HEK293 (cell line): Measurements from ENCODE around the gene PHLDB1.

Experiments
- CTCF ChIA-PET: fragments of 350-600 bp; formaldehyde crosslinking; extraction: SDS; loops from one replicate; lab custom pipeline; 2021; ENCODE audit warnings: antibody characterized with exemption; lab: Yijun Ruan, JAX
- POLR2A ChIA-PET: fragments of 300-600 bp; formaldehyde crosslinking; extraction: SDS; loops from one replicate; lab custom pipeline; 2020; ENCODE audit warnings: antibody characterized with exemption, inconsistent platforms; lab: Yijun Ruan, JAX
- H3K27ac ChIP-seq: fragments of 200-500 bp; sonication (Bioruptor generic); 2 replicates; pipeline ENCODE4 v1.5.1; 2014; ENCODE audit warnings: low read depth, low read length, control low read depth, inconsistent platforms; ENCODE audit errors: extremely low read depth
- H3K36me3 ChIP-seq, 2 experiments: fragments of 200-500 bp in 1 of 2; sonication (Bioruptor generic) in 1 of 2; 1 replicate in 1 of 2; 2 replicates in 1 of 2; pipeline ENCODE4 v1.5.1; 2014 to 2017; ENCODE audit warnings: inconsistent platforms in 2 of 2, low read length in 2 of 2; ENCODE audit not compliant: control insufficient read depth in 2 of 2, insufficient read depth in 1 of 2
- H3K4me1 ChIP-seq: fragments of 200-500 bp; sonication (Bioruptor generic); 2 replicates; pipeline ENCODE4 v1.5.1; 2014; ENCODE audit warnings: mild to moderate bottlenecking, low read length, inconsistent platforms; ENCODE audit not compliant: control insufficient read depth, insufficient read depth
- H3K4me3 ChIP-seq: 2 replicates; pipeline ENCODE4 v1.5.1; 2011; ENCODE audit warnings: low read depth, mild to moderate bottlenecking, control low read depth, low read length, moderate library complexity
- H3K9me3 ChIP-seq: fragments of 200-500 bp; sonication (Bioruptor generic); 2 replicates; pipeline ENCODE4 v1.5.1; 2014; ENCODE audit warnings: low read depth, low read length, inconsistent platforms; ENCODE audit not compliant: control insufficient read depth, insufficient read depth
- PRDM1 ChIP-seq: fragments of 450-650 bp; formaldehyde crosslinking; IDR thresholded peaks from 2 replicates; pipeline ENCODE4; 2016; ENCODE audit warnings: missing biosample characterization, missing genetic modification characterization
- SP2 ChIP-seq: fragments of 450-650 bp; formaldehyde crosslinking; IDR thresholded peaks from 2 replicates; pipeline ENCODE4 v1.5.1; 2016; ENCODE audit warnings: missing biosample characterization, missing genetic modification characterization
- ZBTB48 ChIP-seq: fragments of 450-650 bp; formaldehyde crosslinking; IDR thresholded peaks from 2 replicates; pipeline ENCODE4 v1.5.1; 2016; ENCODE audit warnings: missing biosample characterization, missing genetic modification characterization
- ZBTB7A ChIP-seq: fragments of 450-650 bp; formaldehyde crosslinking; IDR thresholded peaks from 2 replicates; pipeline ENCODE4 v1.5.1; 2016; ENCODE audit warnings: low read depth, missing biosample characterization, missing genetic modification characterization
- ZFHX2 ChIP-seq: fragments of 450-650 bp; formaldehyde crosslinking; conservative IDR thresholded peaks from 2 replicates; pipeline ENCODE4 v1.5.1; 2016; ENCODE audit warnings: missing biosample characterization, missing genetic modification characterization
- ZFP37 ChIP-seq: fragments of 450-650 bp; formaldehyde crosslinking; IDR thresholded peaks from 2 replicates; pipeline ENCODE4 v1.5.1; 2016; ENCODE audit warnings: missing biosample characterization, missing genetic modification characterization
- ZNF132 ChIP-seq: fragments of 450-650 bp; formaldehyde crosslinking; IDR thresholded peaks from 2 replicates; pipeline ENCODE4 v1.5.1; 2017; ENCODE audit warnings: missing biosample characterization, missing genetic modification characterization, borderline replicate concordance
- ZNF175 ChIP-seq: fragments of 450-650 bp; formaldehyde crosslinking; IDR thresholded peaks from 2 replicates; pipeline ENCODE4 v1.5.1; 2016; ENCODE audit warnings: missing biosample characterization, missing genetic modification characterization
- ZNF2 ChIP-seq: fragments of 450-650 bp; formaldehyde crosslinking; IDR thresholded peaks from 2 replicates; pipeline ENCODE4 v1.5.1; 2016; ENCODE audit warnings: missing biosample characterization, missing genetic modification characterization
- ZNF202 ChIP-seq: fragments of 450-650 bp; formaldehyde crosslinking; IDR thresholded peaks from 2 replicates; pipeline ENCODE4 v1.5.1; 2016; ENCODE audit warnings: missing biosample characterization, missing genetic modification characterization, borderline replicate concordance
- ZNF223 ChIP-seq: fragments of 450-650 bp; formaldehyde crosslinking; IDR thresholded peaks from 2 replicates; pipeline ENCODE4 v1.5.1; 2016; ENCODE audit warnings: missing biosample characterization, missing genetic modification characterization
- ZNF23 ChIP-seq: fragments of 450-650 bp; formaldehyde crosslinking; IDR thresholded peaks from 2 replicates; pipeline ENCODE4 v1.5.1; 2016; ENCODE audit warnings: missing biosample characterization, missing genetic modification characterization, borderline replicate concordance
- ZNF239 ChIP-seq: fragments of 450-650 bp; formaldehyde crosslinking; IDR thresholded peaks from 2 replicates; pipeline ENCODE4 v1.5.1; 2016; ENCODE audit warnings: missing biosample characterization, missing genetic modification characterization
- ZNF391 ChIP-seq: fragments of 450-650 bp; formaldehyde crosslinking; IDR thresholded peaks from 2 replicates; pipeline ENCODE4 v1.5.1; 2016; ENCODE audit warnings: low read depth, missing biosample characterization, missing genetic modification characterization, borderline replicate concordance
- ZNF544 ChIP-seq: fragments of 450-650 bp; formaldehyde crosslinking; IDR thresholded peaks from 2 replicates; pipeline ENCODE4 v1.5.0; 2017; ENCODE audit warnings: missing biosample characterization, missing genetic modification characterization
- ZNF791 ChIP-seq: fragments of 450-650 bp; formaldehyde crosslinking; IDR thresholded peaks from 2 replicates; pipeline ENCODE4 v1.5.1; 2016; ENCODE audit warnings: missing biosample characterization, missing genetic modification characterization
- ZNF843 ChIP-seq: fragments of 450-650 bp; formaldehyde crosslinking; IDR thresholded peaks from 2 replicates; pipeline ENCODE4 v1.5.1; 2016; ENCODE audit warnings: missing biosample characterization, missing genetic modification characterization
- TF ChIP-seq, protein P1 (sequence below): fragments of 450-650 bp; formaldehyde crosslinking; IDR thresholded peaks from 2 replicates; pipeline ENCODE4 v1.5.1; 2016; ENCODE audit warnings: missing biosample characterization, missing genetic modification characterization
- TF ChIP-seq, protein P2 (sequence below): fragments of 450-650 bp; formaldehyde crosslinking; IDR thresholded peaks from 2 replicates; pipeline ENCODE4 v1.5.1; 2016; ENCODE audit warnings: missing biosample characterization, missing genetic modification characterization
- TF ChIP-seq, protein P3 (sequence below): fragments of 450-650 bp; formaldehyde crosslinking; IDR thresholded peaks from 2 replicates; pipeline ENCODE4 v1.5.1; 2016; ENCODE audit warnings: missing biosample characterization, missing genetic modification characterization, borderline replicate concordance

PHLDB1 gene

DNA sequence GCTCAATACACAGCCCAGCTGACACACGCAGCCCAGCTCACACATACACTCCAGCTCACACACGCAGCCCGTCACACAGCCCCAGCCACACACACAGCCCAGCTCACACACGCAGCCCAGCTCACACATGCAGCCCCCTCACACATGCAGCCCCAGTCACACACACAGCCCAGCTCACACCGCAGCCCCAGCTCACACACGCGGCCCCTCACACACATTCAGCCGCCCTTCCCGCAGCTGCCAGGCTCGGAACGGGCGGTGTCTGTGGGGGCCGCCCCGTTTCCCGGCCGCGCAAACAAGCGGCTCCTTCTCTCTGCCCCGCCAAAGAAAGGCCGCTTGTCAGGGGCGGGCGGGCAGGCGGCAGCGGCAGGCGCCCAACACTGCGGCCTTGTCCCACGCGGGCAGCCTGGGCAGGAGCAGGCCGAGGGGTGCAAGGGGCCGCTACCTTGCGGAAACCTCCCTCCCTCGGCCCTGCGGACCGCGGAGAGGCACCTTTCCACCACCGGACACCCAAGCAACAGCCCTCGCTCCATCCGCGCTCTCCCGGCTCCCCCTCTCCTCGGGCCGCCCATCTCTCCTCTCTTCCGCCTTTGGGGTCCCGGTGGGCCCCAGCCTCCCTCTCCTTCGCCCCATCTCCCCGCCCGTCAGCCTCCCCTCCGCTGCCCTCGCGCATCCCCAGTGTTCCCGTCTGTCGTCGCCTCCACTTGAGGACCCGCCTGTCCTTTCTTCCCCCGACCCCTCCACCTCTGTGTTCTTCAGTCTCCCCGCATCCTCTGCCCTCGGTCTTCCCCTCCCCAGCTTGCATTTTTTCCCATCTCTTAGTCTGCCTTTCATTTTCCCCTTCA is 2.2 kb downstream of the PHLDB1 start:
- H3K4me1 ChIP-seq, result no peaks in the 10 kb centered on the region
- H3K36me3 ChIP-seq, result peaks cover 0 to 5% of the 10 kb centered on the region in 2 experiments; a peak in 1 of 3 replicates
- no peak for TF ChIP-seq ZFP37 (tag by site-specific recombination)
- TF ChIP-seq, protein P1, sequence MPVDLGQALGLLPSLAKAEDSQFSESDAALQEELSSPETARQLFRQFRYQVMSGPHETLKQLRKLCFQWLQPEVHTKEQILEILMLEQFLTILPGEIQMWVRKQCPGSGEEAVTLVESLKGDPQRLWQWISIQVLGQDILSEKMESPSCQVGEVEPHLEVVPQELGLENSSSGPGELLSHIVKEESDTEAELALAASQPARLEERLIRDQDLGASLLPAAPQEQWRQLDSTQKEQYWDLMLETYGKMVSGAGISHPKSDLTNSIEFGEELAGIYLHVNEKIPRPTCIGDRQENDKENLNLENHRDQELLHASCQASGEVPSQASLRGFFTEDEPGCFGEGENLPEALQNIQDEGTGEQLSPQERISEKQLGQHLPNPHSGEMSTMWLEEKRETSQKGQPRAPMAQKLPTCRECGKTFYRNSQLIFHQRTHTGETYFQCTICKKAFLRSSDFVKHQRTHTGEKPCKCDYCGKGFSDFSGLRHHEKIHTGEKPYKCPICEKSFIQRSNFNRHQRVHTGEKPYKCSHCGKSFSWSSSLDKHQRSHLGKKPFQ (tag by site-specific recombination), result peak; percentile 82; the same call in 1 of the 2 replicates
- TF ChIP-seq ZNF202 (tag by site-specific recombination), result 0 out of 2 replicates have a peak, but pooled peaks have one; percentile 17
- peak; percentile 31; the same call in 1 of the 2 replicates for TF ChIP-seq ZFHX2 (tag by site-specific recombination)
- no peak for TF ChIP-seq ZBTB7A
- ChIA-PET POLR2A (interaction anchor here (1.1 to 8.0 kb wide), 4 partner anchors 11 to 49 kb away, joined by 3 to 72 read pairs (median 9); no protein-coding TSS in a partner anchor), CTCF (interaction anchor here (0.7 to 6.2 kb wide), 10 partner anchors 12 to 1680 kb away, joined by 3 to 41 read pairs (median 4); no protein-coding TSS in a partner anchor)
- H3K9me3 ChIP-seq, result no peaks in the 10 kb centered on the region
- no peak overlapping the region for H3K4me3 ChIP-seq
- no peak overlapping the region for H3K27ac ChIP-seq

DNA sequence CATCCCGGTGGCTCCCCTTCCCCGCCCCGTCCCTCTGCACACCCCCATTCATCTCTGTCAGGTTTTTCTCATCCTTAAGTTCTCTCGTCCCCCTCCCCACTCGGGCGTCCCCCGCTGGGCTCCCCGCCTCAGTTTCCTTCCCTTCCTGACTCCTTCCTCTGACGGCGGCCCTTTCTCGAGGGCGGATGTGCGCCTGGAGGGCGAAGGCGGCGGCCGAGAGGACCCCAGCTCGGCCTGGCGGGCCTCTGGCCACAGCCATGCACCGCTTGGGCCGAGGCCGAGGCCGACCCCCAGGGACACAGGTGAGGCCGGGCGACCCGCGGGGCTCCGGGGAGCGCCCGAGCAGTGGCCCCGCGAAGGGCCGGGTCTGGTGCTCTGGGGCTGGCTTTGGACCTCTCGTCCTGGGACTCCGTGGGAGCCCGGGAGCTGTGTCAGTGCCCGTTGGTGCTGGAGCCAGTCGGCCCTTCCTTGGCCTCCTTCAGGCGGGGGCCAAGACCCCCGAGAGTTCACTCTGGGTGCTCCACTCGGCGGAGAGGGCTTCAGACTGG is 2.9 kb downstream of the PHLDB1 start:
- Histone ChIP-seq H3K27ac (no peak overlapping the region), H3K4me3 (no peak overlapping the region)
- CTCF ChIA-PET, result interaction anchor here (1.0 to 4.3 kb wide), 2 partner anchors 12 to 26 kb away, joined by 6 to 31 read pairs; no protein-coding TSS in a partner anchor

More for the DNA sequence above, 2.9 kb downstream of the PHLDB1 start:
- H3K36me3 ChIP-seq, result peaks cover 0 to 6% of the 10 kb centered on the region in 2 experiments; a peak in 1 of 3 replicates
- TF ChIP-seq ZNF2 (tag by site-specific recombination) (no peak), ZNF843 (tag by site-specific recombination) (no peak), SP2 (tag by site-specific recombination) (no peak), ZFHX2 (tag by site-specific recombination) (no peak), ZNF544 (tag by site-specific recombination) (no peak), ZNF239 (tag by site-specific recombination) (no peak), ZBTB48 (no peak), ZNF391 (tag by site-specific recombination) (no peak), PRDM1 (tag by site-specific recombination) (no peak), ZNF175 (tag by site-specific recombination) (no peak), ZNF791 (tag by site-specific recombination) (no peak), ZNF223 (tag by site-specific recombination) (no peak), ZNF23 (no peak), ZNF132 (tag by site-specific recombination) (no peak)
- TF ChIP-seq, protein P2, sequence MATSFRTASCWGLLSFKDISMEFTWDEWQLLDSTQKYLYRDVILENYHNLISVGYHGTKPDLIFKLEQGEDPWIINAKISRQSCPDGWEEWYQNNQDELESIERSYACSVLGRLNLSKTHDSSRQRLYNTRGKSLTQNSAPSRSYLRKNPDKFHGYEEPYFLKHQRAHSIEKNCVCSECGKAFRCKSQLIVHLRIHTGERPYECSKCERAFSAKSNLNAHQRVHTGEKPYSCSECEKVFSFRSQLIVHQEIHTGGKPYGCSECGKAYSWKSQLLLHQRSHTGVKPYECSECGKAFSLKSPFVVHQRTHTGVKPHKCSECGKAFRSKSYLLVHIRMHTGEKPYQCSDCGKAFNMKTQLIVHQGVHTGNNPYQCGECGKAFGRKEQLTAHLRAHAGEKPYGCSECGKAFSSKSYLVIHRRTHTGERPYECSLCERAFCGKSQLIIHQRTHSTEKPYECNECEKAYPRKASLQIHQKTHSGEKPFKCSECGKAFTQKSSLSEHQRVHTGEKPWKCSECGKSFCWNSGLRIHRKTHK (tag by site-specific recombination), result no peak
- TF ChIP-seq, protein P3, sequence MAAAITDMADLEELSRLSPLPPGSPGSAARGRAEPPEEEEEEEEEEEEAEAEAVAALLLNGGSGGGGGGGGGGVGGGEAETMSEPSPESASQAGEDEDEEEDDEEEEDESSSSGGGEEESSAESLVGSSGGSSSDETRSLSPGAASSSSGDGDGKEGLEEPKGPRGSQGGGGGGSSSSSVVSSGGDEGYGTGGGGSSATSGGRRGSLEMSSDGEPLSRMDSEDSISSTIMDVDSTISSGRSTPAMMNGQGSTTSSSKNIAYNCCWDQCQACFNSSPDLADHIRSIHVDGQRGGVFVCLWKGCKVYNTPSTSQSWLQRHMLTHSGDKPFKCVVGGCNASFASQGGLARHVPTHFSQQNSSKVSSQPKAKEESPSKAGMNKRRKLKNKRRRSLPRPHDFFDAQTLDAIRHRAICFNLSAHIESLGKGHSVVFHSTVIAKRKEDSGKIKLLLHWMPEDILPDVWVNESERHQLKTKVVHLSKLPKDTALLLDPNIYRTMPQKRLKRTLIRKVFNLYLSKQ (tag by site-specific recombination), result no peak
- POLR2A ChIA-PET, result interaction anchor here (0.7 to 8.0 kb wide), 2 partner anchors 10 to 70 kb away, joined by 3 to 72 read pairs; no protein-coding TSS in a partner anchor
- no peaks in the 10 kb centered on the region for H3K9me3 ChIP-seq
- H3K4me1 ChIP-seq, result no peaks in the 10 kb centered on the region
